Gastroesophageal sphincter (tissue), 4 donors: ENCODE data around the gene TGFBR3L. TPM values are rescaled to one million over a fixed set of nuclear protein-coding genes. Genes with fewer than 3 reads are reported as not detected.

Experiments used
- ATAC-seq: fragments of 150-250 bp; one replicate; pipeline ENCODE4 v1.9.1; 2016; ENCODE audit warnings: mild to moderate bottlenecking, moderate library complexity
- H3K27ac ChIP-seq, 4 donors: fragments of 200-600 bp; sonication (generic) in 3 of 4; 1 replicate in 3 of 4; 2 replicates in 1 of 4; pipeline ENCODE4 v1.5.1; 2016 to 2019
- H3K27me3 ChIP-seq: fragments of 200-600 bp; sonication (generic); one replicate; pipeline ENCODE4 v1.5.1; 2019
- H3K36me3 ChIP-seq, 2 donors: fragments of 200-600 bp; sonication (generic); one replicate each; pipeline ENCODE4 v1.5.1; 2019; ENCODE audit warnings: control low read depth in 1 of 2
- H3K4me1 ChIP-seq, 3 donors: fragments of 200-600 bp; sonication (generic); 1 replicate in 2 of 3; 2 replicates in 1 of 3; pipeline ENCODE4 v1.5.1; 2016 to 2019; ENCODE audit warnings: control low read depth in 2 of 3
- H3K4me3 ChIP-seq, 2 donors: fragments of 200-600 bp; sonication (generic); one replicate each; pipeline ENCODE4 v1.5.1; 2019; ENCODE audit warnings: mild to moderate bottlenecking in 1 of 2, moderate library complexity in 1 of 2
- H3K9me3 ChIP-seq, 3 donors: fragments of 200-600 bp; sonication (generic); one replicate each; pipeline ENCODE4 v1.5.1; 2017 to 2019; ENCODE audit warnings: control low read depth in 2 of 3
- CTCF ChIP-seq, 4 experiments: fragments of 200-600 bp in 2 of 4; fragments of 450-650 bp in 2 of 4; sonication (generic) in 1 of 4; IDR thresholded peaks; one replicate each; pipeline ENCODE4 v1.5.1; 2017 to 2019; ENCODE audit warnings: antibody characterized with exemption in 4 of 4, mild to moderate bottlenecking in 2 of 4, moderate library complexity in 2 of 4
- EP300 ChIP-seq: sonication (generic); formaldehyde crosslinking; IDR thresholded peaks from one replicate; pipeline ENCODE4 v1.6.1; 2017; ENCODE audit warnings: antibody characterized with exemption, mild to moderate bottlenecking
- POLR2A ChIP-seq, 2 donors: fragments of 450-650 bp; IDR thresholded peaks; one replicate each; pipeline ENCODE4 v1.6.1; 2017; ENCODE audit warnings: antibody characterized with exemption in 2 of 2, mild to moderate bottlenecking in 2 of 2, moderate library complexity in 1 of 2
- POLR2AphosphoS5 ChIP-seq: sonication (generic); formaldehyde crosslinking; IDR thresholded peaks from one replicate; pipeline ENCODE4 v1.6.1; 2017; ENCODE audit warnings: antibody characterized with exemption
- WGBS, 2 donors: methylation state at CpG; one replicate each; pipeline ENCODE4 v1.1.5; 2018; ENCODE audit warnings: low coverage in 1 of 2; 5-methylcytosine and 5-hydroxymethylcytosine counted together
- total RNA-seq, 4 donors: library from RNA; depleted of rRNA; stranded (reverse); fragments of >200 nt; gene quantifications; one replicate each; pipeline ENCODE4 v1.1.0, GENCODE V29; 2016

TGFBR3L gene
- total RNA-seq, 4 donors from 2014 or later, result 2.8 to 8.5 (median 5.4) TPM

GRCh38 chr19:7923295-7924191 lies 8.9 kb downstream of the TGFBR3L start:
- Histone ChIP-seq H3K4me1 (peaks cover 13 to 90% (median 60%) of the 10 kb centered on the region in 3 donors), H3K36me3 (peaks cover 0 to 19% of the 10 kb centered on the region in 2 donors), H3K4me3 (peak overlapping the region in 1 of 2 donors; percentile 80), H3K9me3 (no peaks in the 10 kb centered on the region), H3K27ac (peak overlapping the region; percentile 8 to 97 (median 94)), H3K27me3 (peaks cover 5% of the 10 kb centered on the region)
- ATAC-seq, result no peak
- TF ChIP-seq POLR2A (IDR thresholded peaks at IDR 0.05) (no peak), POLR2AphosphoS5 (peak; percentile 36), EP300 (no peak)
- WGBS, 2 donors, result 38% methylated on average over 15 of the region's 31 CpGs; no CpG with 5 or more reads in 1 of the 2 donors

GRCh38 chr19:7924241-7924640 lies 9.6 kb downstream of the TGFBR3L start:
- Histone ChIP-seq H3K4me1 (peaks cover 13 to 89% (median 58%) of the 10 kb centered on the region in 3 donors), H3K27me3 (no peaks in the 10 kb centered on the region), H3K4me3 (peak overlapping the region in 1 of 2 donors; percentile 80), H3K9me3 (no peaks in the 10 kb centered on the region), H3K36me3 (peaks cover 0 to 19% of the 10 kb centered on the region in 2 donors), H3K27ac (peak overlapping the region in 3 of 4 donors; percentile 94 to 97 (median 94))
- ATAC-seq, result no peak
- WGBS, 2 donors, result 47% methylated on average over 8 of the region's 12 CpGs; no CpG with 5 or more reads in 1 of the 2 donors
- TF ChIP-seq CTCF (IDR thresholded peaks at IDR 0.05) (no peak), POLR2AphosphoS5 (no peak), POLR2A (IDR thresholded peaks at IDR 0.05) (no peak), EP300 (no peak)

GRCh38 chr19:7924651-7925170 lies 10.1 kb downstream of the TGFBR3L start:
- H3K9me3 ChIP-seq, result no peaks in the 10 kb centered on the region
- H3K36me3 ChIP-seq, result peaks cover 0 to 19% of the 10 kb centered on the region in 2 donors
- peaks cover 17 to 89% (median 58%) of the 10 kb centered on the region in 3 donors for H3K4me1 ChIP-seq
- TF ChIP-seq POLR2A (IDR thresholded peaks at IDR 0.05), result no peak
- no peak for TF ChIP-seq CTCF (IDR thresholded peaks at IDR 0.05)
- no peak for TF ChIP-seq POLR2AphosphoS5
- TF ChIP-seq EP300, result no peak
- peak overlapping the region; percentile 51 to 80 for H3K4me3 ChIP-seq
- H3K27ac ChIP-seq, result peak overlapping the region; percentile 37 to 97 (median 94)
- 60% methylated on average over 4 of the region's 34 CpGs; no CpG with 5 or more reads in 1 of the 2 donors for WGBS, 2 donors
- H3K27me3 ChIP-seq, result no peaks in the 10 kb centered on the region
- ATAC-seq, result no peak

GRCh38 chr19:7925171-7925851 lies 10.7 kb downstream of the TGFBR3L start:
- ATAC-seq, result peak; percentile 13
- TF ChIP-seq CTCF (IDR thresholded peaks at IDR 0.05) (peak in 3 of 4 experiments; percentile 82 to 91 (median 89)), POLR2AphosphoS5 (no peak)
- peak overlapping the region; percentile 51 to 80 for H3K4me3 ChIP-seq
- H3K27ac ChIP-seq, result peak overlapping the region; percentile 37 to 97 (median 94)
- WGBS, 2 donors, result no CpG with 5 or more reads among the region's 98 CpGs
- peaks cover 17 to 91% (median 62%) of the 10 kb centered on the region in 3 donors for H3K4me1 ChIP-seq
- no peaks in the 10 kb centered on the region for H3K9me3 ChIP-seq
- H3K27me3 ChIP-seq, result no peaks in the 10 kb centered on the region
- peaks cover 0 to 23% of the 10 kb centered on the region in 2 donors for H3K36me3 ChIP-seq
